ENCODE data around the gene GPAM.
"Not testable (repeated sequence)": the region's sequence is repeated elsewhere in the genome, so short reads cannot be mapped to it uniquely, and the experiment has no call there.

GPAM gene

GRCh38 chr10:112120491-112120890, 63.1 kb downstream of the GPAM start:
- Histone ChIP-seq H3K27me3 (replicated peaks; ENCODE audit: control insufficient read depth, insufficient read depth, low read length) (no peaks in the 10 kb centered on the region), H3K36me3 (ENCODE audit: control insufficient read depth, insufficient read depth, low read length) (no peaks in the 10 kb centered on the region), H3K4me3 (replicated peaks; ENCODE audit: low read depth, low read length) (no peak overlapping the region)
- TF ChIP-seq CTCF (IDR thresholded peaks at IDR 0.05; ENCODE audit: insufficient read depth, low read length, poor library complexity, severe bottlenecking): no peak
- DNase-seq (ENCODE audit: extremely low read depth, insufficient read length): no peak

GRCh38 chr10:112115781-112116385, 67.7 kb downstream of the GPAM start:
- Histone ChIP-seq H3K27me3 (replicated peaks; ENCODE audit: control insufficient read depth, insufficient read depth, low read length) (no peaks in the 10 kb centered on the region), H3K4me3 (replicated peaks; ENCODE audit: low read depth, low read length) (no peak overlapping the region), H3K36me3 (ENCODE audit: control insufficient read depth, insufficient read depth, low read length) (no peaks in the 10 kb centered on the region)
- DNase-seq (ENCODE audit: extremely low read depth, insufficient read length): no peak
- TF ChIP-seq CTCF (IDR thresholded peaks at IDR 0.05; ENCODE audit: insufficient read depth, low read length, poor library complexity, severe bottlenecking): peak; percentile 89

GRCh38 chr10:112109779-112110178, 73.8 kb downstream of the GPAM start:
- not testable (repeated sequence) for H3K36me3 ChIP-seq (ENCODE audit: control insufficient read depth, insufficient read depth, low read length); DNase-seq (ENCODE audit: extremely low read depth, insufficient read length); H3K4me3 ChIP-seq (replicated peaks; ENCODE audit: low read depth, low read length); H3K27me3 ChIP-seq (replicated peaks; ENCODE audit: control insufficient read depth, insufficient read depth, low read length)

Measured in GM06990 (cell line).